ENCODE data around the gene LNX1.

The LNX1 gene

GRCh38 chr4:53563824-53564223, 27.5 kb downstream of the LNX1 start:
- no peak for DNase-seq

- no peak for DNase-seq
Observed at GRCh38 chr4:53562409-53562808, 28.9 kb downstream of the LNX1 start.

GRCh38 chr4:53559021-53559620, 32.2 kb downstream of the LNX1 start:
- no peak for DNase-seq

GRCh38 chr4:53558065-53558801, 33.1 kb downstream of the LNX1 start:
- no peak for DNase-seq

GRCh38 chr4:53557669-53558064, 33.6 kb downstream of the LNX1 start:
- DNase-seq: no peak

GRCh38 chr4:53556651-53557050, 34.6 kb downstream of the LNX1 start:
- DNase-seq: no peak

- no peak for DNase-seq
Observed at GRCh38 chr4:53553486-53554210, 37.6 kb downstream of the LNX1 start.

GRCh38 chr4:53552711-53553110, 38.6 kb downstream of the LNX1 start:
- no peak for DNase-seq

- no peak for DNase-seq
Observed at GRCh38 chr4:53551958-53552357, 39.3 kb downstream of the LNX1 start.

GRCh38 chr4:53551281-53551864, 39.9 kb downstream of the LNX1 start:
- DNase-seq: no peak

- DNase-seq: no peak
Observed at GRCh38 chr4:53548662-53549061, 42.6 kb downstream of the LNX1 start.

GRCh38 chr4:53547983-53548382, 43.3 kb downstream of the LNX1 start:
- no peak for DNase-seq

- no peak for DNase-seq
Observed at GRCh38 chr4:53545942-53546581, 45.2 kb downstream of the LNX1 start.

- no peak for DNase-seq
Observed at GRCh38 chr4:53545273-53545672, 46.0 kb downstream of the LNX1 start.

- DNase-seq: no peak
Observed at GRCh38 chr4:53543561-53543960, 47.7 kb downstream of the LNX1 start.

- peak; percentile 62 for DNase-seq
Observed at GRCh38 chr4:53541577-53542206, 49.6 kb downstream of the LNX1 start.

- DNase-seq: no peak
Observed at GRCh38 chr4:53538756-53539155, 52.5 kb downstream of the LNX1 start.

GRCh38 chr4:53537606-53538005, 53.7 kb downstream of the LNX1 start:
- DNase-seq: no peak

GRCh38 chr4:53536328-53536727, 55.0 kb downstream of the LNX1 start:
- DNase-seq: no peak

GRCh38 chr4:53535567-53535966, 55.7 kb downstream of the LNX1 start:
- no peak for DNase-seq

- no peak for DNase-seq
Observed at GRCh38 chr4:53534684-53535083, 56.6 kb downstream of the LNX1 start.

- no peak for DNase-seq
Observed at GRCh38 chr4:53532521-53532920, 58.8 kb downstream of the LNX1 start.

Data from NCI-H2171 (cell line).